K562 (cell line): ENCODE measurements around the gene ACBD5. TPM values are rescaled to one million over a fixed set of nuclear protein-coding genes. Genes with fewer than 3 reads are reported as not detected.

ENCODE experiments used
- MYBL2 ChIP-seq, 2 experiments: fragments of 450-650 bp in 1 of 2; sonication (generic) in 1 of 2; formaldehyde crosslinking in 1 of 2; IDR thresholded peaks; 2 replicates each; pipeline versions ENCODE4 v1.6.1 to v1.8.1; 2017 to 2022; ENCODE audit warnings: borderline replicate concordance in 1 of 2, inconsistent platforms in 1 of 2, low read depth in 1 of 2, mild to moderate bottlenecking in 1 of 2, missing genetic modification reagents in 1 of 2, moderate library complexity in 1 of 2
- SOX6 ChIP-seq: fragments of 450-650 bp; IDR thresholded peaks from 2 replicates; pipeline ENCODE4 v1.6.1; 2014; ENCODE audit warnings: mild to moderate bottlenecking
- ZBTB17 ChIP-seq: fragments of 450-650 bp; formaldehyde crosslinking; IDR thresholded peaks from 2 replicates; pipeline ENCODE4 v1.4.0; 2020; ENCODE audit warnings: mild to moderate bottlenecking
- ZNF143 ChIP-seq: sonication (generic); formaldehyde crosslinking; IDR thresholded peaks from 2 replicates; pipeline ENCODE4 v1.9.0; 2022; ENCODE audit warnings: mild to moderate bottlenecking, missing genetic modification reagents
- ZNF184 ChIP-seq: sonication (generic); formaldehyde crosslinking; IDR thresholded peaks from 2 replicates; pipeline ENCODE4 v1.5.0; 2020; ENCODE audit warnings: missing genetic modification reagents
- polyA plus RNA-seq, 8 experiments: library from polyadenylated mRNA; depleted of rRNA in 4 of 8; stranded (reverse) in 5 of 8; unstranded in 3 of 8; fragments of >200 nt; fragmentation: Nextera tagmentation in 2 of 8; fragmentation: Illumina TruSeq in 1 of 8; extraction: Ambion mirVana in 2 of 8; extraction: Trizol in 1 of 8; gene quantifications; 2 replicates each; pipeline versions ENCODE4 v1.2.1 to v1.2.3, GENCODE V29; 2011 to 2014; ENCODE audit warnings: inconsistent platforms in 1 of 8, missing spikeins in 1 of 8
- total RNA-seq, 7 experiments: library from RNA; depleted of rRNA in 6 of 7; stranded (reverse); fragments of >200 nt in 6 of 7; fragmentation: Illumina TruSeq in 2 of 7; extraction: Trizol in 2 of 7; gene quantifications; 2 replicates each; pipeline versions ENCODE4 v1.2.1 to v1.2.3, GENCODE V29; 2011 to 2021; ENCODE audit warnings: low replicate concordance in 1 of 7
- TF ChIP-seq, protein P1 (sequence below): sonication (generic); formaldehyde crosslinking; IDR thresholded peaks from 2 replicates; pipeline ENCODE4 v1.8.0; 2023; ENCODE audit warnings: mild to moderate bottlenecking, missing genetic modification reagents
- TF ChIP-seq, protein P2 (sequence below), 2 experiments: fragments of 450-650 bp; IDR thresholded peaks; 2 replicates each; pipeline ENCODE4 v1.6.1; 2016
- TF ChIP-seq, protein P3 (sequence below), 3 experiments: fragments of 200-800 bp in 1 of 3; fragments of 250-450 bp in 1 of 3; fragments of 450-650 bp in 1 of 3; sonication (Bioruptor Pico) in 1 of 3; sonication (Bioruptor generic) in 1 of 3; formaldehyde crosslinking in 1 of 3; IDR thresholded peaks; 2 replicates each; pipeline versions ENCODE4 v1.6.1 to v1.8.0; 2016 to 2022; ENCODE audit warnings: mild to moderate bottlenecking in 2 of 3, missing genetic modification characterization in 2 of 3, missing compliant biosample characterization in 1 of 3, moderate library complexity in 1 of 3
- TF ChIP-seq, protein P4 (sequence below): fragments of 450-650 bp; IDR thresholded peaks from 2 replicates; pipeline ENCODE4 v1.6.1; 2016; ENCODE audit warnings: borderline replicate concordance
- TF ChIP-seq, protein P5 (sequence below): conservative IDR thresholded peaks from 2 replicates; pipeline ENCODE4 v1.6.1; 2011; ENCODE audit warnings: low read depth, mild to moderate bottlenecking, low read length; ENCODE audit not compliant: control insufficient read depth

ACBD5 gene
- total and polyA plus RNA-seq, 9 of the 15 experiments (the other 6 are each of a cell fraction or from before 2014, with no cell fraction given): 1.5 to 10.3 (median 7.8) TPM

DNA sequence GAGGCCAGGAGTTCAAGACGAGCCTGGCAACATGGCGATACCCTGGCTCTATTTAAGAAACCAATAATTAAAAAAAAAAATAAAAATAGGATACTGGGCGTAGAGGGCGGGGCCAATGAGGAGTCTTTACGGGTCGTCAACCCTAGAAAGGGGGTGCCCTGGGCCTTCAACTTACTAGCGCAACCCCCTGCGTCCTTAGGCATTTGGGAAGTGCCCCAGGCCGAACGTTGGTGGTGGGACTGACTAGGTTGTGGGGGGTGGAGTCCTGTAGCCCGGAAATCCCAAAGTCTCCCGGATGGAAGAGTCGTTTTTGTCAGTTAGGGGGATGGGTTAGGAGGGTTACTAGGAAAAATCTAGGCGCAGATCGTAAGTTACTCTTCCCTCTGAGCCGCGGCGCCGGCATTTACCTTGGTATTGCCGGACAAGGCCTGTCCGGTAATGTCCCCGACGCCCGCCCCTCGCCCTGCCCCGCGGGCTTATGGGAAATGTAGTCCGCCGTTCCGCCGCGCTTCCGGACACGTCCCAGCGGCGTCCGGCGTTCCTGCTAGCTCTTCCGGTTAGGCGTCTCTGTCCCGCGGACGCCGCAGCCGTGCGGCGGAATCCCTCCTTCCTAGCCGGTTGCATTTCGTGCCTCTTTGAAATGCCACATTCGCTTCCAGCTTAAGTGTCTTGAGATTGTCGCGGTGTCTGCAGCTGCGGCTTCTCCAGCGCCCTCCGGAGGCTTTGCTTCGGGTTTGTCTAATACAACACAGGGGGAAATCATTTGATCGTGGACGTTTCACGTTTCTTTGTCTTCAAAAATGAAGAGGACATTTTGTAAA, 1.3 kb upstream of the ACBD5 start (continued):
- TF ChIP-seq, protein P1, sequence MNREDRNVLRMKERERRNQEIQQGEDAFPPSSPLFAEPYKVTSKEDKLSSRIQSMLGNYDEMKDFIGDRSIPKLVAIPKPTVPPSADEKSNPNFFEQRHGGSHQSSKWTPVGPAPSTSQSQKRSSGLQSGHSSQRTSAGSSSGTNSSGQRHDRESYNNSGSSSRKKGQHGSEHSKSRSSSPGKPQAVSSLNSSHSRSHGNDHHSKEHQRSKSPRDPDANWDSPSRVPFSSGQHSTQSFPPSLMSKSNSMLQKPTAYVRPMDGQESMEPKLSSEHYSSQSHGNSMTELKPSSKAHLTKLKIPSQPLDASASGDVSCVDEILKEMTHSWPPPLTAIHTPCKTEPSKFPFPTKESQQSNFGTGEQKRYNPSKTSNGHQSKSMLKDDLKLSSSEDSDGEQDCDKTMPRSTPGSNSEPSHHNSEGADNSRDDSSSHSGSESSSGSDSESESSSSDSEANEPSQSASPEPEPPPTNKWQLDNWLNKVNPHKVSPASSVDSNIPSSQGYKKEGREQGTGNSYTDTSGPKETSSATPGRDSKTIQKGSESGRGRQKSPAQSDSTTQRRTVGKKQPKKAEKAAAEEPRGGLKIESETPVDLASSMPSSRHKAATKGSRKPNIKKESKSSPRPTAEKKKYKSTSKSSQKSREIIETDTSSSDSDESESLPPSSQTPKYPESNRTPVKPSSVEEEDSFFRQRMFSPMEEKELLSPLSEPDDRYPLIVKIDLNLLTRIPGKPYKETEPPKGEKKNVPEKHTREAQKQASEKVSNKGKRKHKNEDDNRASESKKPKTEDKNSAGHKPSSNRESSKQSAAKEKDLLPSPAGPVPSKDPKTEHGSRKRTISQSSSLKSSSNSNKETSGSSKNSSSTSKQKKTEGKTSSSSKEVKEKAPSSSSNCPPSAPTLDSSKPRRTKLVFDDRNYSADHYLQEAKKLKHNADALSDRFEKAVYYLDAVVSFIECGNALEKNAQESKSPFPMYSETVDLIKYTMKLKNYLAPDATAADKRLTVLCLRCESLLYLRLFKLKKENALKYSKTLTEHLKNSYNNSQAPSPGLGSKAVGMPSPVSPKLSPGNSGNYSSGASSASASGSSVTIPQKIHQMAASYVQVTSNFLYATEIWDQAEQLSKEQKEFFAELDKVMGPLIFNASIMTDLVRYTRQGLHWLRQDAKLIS (CRISPR knock-in tag): peak; percentile 83; the same call in 1 of the 2 replicates
- no peak for TF ChIP-seq ZNF184 (CRISPR knock-in tag)
- TF ChIP-seq, protein P2, sequence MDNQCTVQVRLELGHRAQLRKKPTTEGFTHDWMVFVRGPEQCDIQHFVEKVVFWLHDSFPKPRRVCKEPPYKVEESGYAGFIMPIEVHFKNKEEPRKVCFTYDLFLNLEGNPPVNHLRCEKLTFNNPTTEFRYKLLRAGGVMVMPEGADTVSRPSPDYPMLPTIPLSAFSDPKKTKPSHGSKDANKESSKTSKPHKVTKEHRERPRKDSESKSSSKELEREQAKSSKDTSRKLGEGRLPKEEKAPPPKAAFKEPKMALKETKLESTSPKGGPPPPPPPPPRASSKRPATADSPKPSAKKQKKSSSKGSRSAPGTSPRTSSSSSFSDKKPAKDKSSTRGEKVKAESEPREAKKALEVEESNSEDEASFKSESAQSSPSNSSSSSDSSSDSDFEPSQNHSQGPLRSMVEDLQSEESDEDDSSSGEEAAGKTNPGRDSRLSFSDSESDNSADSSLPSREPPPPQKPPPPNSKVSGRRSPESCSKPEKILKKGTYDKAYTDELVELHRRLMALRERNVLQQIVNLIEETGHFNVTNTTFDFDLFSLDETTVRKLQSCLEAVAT (IDR thresholded peaks at IDR 0.05): 0 out of 4 replicates have a peak, but pooled peaks of 1 of the 2 experiments have one; percentile 20
- TF ChIP-seq, protein P3, sequence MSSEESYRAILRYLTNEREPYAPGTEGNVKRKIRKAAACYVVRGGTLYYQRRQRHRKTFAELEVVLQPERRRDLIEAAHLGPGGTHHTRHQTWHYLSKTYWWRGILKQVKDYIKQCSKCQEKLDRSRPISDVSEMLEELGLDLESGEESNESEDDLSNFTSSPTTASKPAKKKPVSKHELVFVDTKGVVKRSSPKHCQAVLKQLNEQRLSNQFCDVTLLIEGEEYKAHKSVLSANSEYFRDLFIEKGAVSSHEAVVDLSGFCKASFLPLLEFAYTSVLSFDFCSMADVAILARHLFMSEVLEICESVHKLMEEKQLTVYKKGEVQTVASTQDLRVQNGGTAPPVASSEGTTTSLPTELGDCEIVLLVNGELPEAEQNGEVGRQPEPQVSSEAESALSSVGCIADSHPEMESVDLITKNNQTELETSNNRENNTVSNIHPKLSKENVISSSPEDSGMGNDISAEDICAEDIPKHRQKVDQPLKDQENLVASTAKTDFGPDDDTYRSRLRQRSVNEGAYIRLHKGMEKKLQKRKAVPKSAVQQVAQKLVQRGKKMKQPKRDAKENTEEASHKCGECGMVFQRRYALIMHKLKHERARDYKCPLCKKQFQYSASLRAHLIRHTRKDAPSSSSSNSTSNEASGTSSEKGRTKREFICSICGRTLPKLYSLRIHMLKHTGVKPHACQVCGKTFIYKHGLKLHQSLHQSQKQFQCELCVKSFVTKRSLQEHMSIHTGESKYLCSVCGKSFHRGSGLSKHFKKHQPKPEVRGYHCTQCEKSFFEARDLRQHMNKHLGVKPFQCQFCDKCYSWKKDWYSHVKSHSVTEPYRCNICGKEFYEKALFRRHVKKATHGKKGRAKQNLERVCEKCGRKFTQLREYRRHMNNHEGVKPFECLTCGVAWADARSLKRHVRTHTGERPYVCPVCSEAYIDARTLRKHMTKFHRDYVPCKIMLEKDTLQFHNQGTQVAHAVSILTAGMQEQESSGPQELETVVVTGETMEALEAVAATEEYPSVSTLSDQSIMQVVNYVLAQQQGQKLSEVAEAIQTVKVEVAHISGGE (CRISPR knock-in tag; IDR thresholded peaks at IDR 0.05): peak; percentile 84 to 97 (median 84); a peak in 5 of 6 replicates
- no peak; the same call in 1 of the 2 replicates for TF ChIP-seq MYBL2 (IDR thresholded peaks at IDR 0.05; ENCODE audit: low read depth)
- TF ChIP-seq MYBL2 (CRISPR knock-in tag; IDR thresholded peaks at IDR 0.05; ENCODE audit: borderline replicate concordance): no peak
- TF ChIP-seq SOX6: peak; percentile 66
- peak; percentile 90 for TF ChIP-seq ZNF143 (CRISPR knock-in tag)
- TF ChIP-seq ZBTB17 (CRISPR knock-in tag): 0 out of 2 replicates have a peak, but pooled peaks have one; percentile 9
- TF ChIP-seq, protein P4, sequence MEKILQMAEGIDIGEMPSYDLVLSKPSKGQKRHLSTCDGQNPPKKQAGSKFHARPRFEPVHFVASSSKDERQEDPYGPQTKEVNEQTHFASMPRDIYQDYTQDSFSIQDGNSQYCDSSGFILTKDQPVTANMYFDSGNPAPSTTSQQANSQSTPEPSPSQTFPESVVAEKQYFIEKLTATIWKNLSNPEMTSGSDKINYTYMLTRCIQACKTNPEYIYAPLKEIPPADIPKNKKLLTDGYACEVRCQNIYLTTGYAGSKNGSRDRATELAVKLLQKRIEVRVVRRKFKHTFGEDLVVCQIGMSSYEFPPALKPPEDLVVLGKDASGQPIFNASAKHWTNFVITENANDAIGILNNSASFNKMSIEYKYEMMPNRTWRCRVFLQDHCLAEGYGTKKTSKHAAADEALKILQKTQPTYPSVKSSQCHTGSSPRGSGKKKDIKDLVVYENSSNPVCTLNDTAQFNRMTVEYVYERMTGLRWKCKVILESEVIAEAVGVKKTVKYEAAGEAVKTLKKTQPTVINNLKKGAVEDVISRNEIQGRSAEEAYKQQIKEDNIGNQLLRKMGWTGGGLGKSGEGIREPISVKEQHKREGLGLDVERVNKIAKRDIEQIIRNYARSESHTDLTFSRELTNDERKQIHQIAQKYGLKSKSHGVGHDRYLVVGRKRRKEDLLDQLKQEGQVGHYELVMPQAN: no peak; the same call in 1 of the 2 replicates
- TF ChIP-seq, protein P5, sequence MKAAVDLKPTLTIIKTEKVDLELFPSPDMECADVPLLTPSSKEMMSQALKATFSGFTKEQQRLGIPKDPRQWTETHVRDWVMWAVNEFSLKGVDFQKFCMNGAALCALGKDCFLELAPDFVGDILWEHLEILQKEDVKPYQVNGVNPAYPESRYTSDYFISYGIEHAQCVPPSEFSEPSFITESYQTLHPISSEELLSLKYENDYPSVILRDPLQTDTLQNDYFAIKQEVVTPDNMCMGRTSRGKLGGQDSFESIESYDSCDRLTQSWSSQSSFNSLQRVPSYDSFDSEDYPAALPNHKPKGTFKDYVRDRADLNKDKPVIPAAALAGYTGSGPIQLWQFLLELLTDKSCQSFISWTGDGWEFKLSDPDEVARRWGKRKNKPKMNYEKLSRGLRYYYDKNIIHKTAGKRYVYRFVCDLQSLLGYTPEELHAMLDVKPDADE: peak; percentile 96
